LNCAP (cell line): ENCODE measurements around the gene AATF.

ENCODE experiments used
- CTCF ChIP-seq: fragments of 450-650 bp; IDR thresholded peaks from 2 replicates; pipeline ENCODE4 v1.5.1; 2017; ENCODE audit warnings: mild to moderate bottlenecking

Gene AATF

DNA sequence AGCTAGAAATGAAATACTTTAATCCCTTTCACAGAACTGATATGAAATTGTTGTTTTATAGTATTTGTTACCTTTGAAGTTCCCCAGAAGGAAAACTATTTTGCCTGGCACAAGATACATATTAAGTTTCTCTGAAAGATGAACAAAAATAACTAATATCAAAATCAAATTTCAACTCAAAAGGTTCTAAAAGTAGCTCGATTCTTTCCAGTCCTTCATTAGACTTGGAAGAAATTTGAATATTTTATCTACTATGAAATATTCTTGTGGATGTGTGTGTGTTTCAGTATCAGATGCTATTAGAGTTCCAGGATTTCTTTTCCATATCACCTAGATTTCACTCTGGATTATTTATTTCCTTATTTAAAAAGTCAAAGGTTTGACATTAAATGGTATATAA lies 3.6 kb upstream of the AATF start:
- TF ChIP-seq CTCF: no peak

DNA sequence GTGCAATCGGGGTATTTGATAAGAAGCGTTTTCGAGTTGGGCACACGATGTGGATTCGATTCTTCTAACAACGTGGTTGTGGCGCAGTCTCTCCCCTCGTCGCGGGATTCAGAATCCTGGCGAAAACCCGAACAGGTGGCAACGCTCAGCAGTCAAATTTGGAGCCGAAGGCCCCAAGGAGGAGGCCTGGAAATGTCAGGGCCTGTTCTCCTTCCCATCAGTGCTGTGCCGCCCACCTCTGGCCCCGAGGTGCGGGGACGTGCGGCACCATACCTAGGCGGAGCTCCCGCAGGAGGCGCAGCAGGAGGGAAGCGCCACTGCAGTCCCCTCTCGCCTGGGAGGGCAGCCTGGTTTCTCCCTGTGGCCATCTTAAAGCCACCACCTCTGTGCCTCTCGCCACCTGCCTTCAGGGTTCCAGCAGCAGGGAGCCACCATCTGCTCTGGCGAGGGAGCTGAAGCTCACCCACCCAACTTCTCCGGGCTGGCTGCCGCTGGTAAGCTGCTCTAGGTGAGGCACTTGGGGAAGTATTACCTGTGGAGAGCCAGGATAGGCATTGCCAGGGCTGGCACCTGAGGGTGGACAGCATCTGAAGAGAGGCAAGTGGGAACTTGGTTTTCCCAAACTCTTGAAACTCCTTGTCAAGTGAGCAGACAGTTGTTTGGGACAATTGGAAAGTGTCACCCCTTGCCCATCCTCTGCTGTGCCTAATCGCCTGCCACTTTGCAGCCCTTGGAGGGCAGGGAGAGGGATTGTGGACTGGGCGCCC lies 2.6 kb upstream of the AATF start:
- TF ChIP-seq CTCF: no peak

GRCh38 chr17:36946726-36947091 lies 2.0 kb upstream of the AATF start:
- no peak for TF ChIP-seq CTCF

GRCh38 chr17:36947922-36948716 lies 635 bp upstream of the AATF start:
- TF ChIP-seq CTCF: no peak

- no peak for TF ChIP-seq CTCF
Observed at GRCh38 chr17:36949461-36949927, 740 bp downstream of the AATF start.

GRCh38 chr17:36950027-36950426 lies 1.3 kb downstream of the AATF start:
- no peak for TF ChIP-seq CTCF

DNA sequence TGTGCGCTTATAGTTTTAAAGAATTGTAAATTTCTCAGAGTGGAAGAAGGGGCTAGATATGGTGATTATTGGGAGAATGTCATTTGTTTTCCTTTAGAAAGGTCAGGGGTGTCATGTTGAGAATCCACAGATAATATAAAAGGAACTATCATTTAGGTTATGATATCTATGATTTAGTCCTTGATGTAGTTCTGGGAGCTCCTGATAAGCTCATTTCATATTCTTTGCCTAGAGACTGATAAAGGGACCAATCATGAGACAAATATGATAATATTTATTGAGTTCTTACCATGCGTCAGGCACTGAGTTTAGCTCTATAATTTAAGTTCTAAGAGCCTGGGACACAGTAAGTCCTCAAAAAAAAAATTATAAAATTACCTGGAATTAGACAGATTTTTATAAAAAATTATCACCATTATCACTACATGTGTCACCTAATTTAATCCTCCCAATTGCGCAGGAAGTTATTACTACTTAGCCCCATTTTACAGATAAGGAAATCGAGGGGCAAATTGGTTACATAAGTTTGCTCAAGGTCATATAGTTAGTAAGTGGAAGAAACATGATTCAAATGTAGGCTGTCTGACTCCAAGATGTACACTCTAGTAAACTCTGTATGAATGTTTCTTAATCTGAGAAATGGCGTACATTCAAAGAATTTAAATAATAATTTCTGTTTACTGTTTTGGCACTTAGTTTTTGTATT lies 2.5 kb downstream of the AATF start:
- no peak for TF ChIP-seq CTCF
